Immature natural killer cell (primary cell): ENCODE results near the gene PHF21A. TPM values are rescaled to one million over a fixed set of nuclear protein-coding genes. Genes with fewer than 3 reads are reported as not detected.
"Not testable (repeated sequence)": the region's sequence is repeated elsewhere in the genome, so short reads cannot be mapped to it uniquely, and the experiment has no call there.

Source experiments
- DNase-seq, 3 donors: peaks; one replicate each; pipeline ENCODE4 v3.0.0; 2022; ENCODE audit warnings: mixed read lengths in 1 of 3
- H3K27ac Mint-ChIP-seq, 6 donors: one replicate each; pipeline ENCODE4 v1.8.0; 2020; ENCODE audit warnings: mixed read lengths in 6 of 6, mild to moderate bottlenecking in 5 of 6, inconsistent platforms in 4 of 6, moderate library complexity in 3 of 6
- H3K27me3 Mint-ChIP-seq, 3 donors: one replicate each; pipeline ENCODE4 v1.8.0; 2020 to 2021; ENCODE audit warnings: low read depth in 3 of 3, mild to moderate bottlenecking in 3 of 3, mixed read lengths in 3 of 3, moderate library complexity in 3 of 3, inconsistent platforms in 1 of 3
- H3K36me3 Mint-ChIP-seq, 3 donors: one replicate each; pipeline ENCODE4 v1.8.0; 2020; ENCODE audit warnings: mixed read lengths in 3 of 3, inconsistent platforms in 2 of 3, mild to moderate bottlenecking in 2 of 3
- H3K4me1 Mint-ChIP-seq, 2 donors: one replicate each; pipeline ENCODE4 v1.8.0; 2020; ENCODE audit warnings: inconsistent platforms in 2 of 2, mild to moderate bottlenecking in 2 of 2, mixed read lengths in 2 of 2, moderate library complexity in 1 of 2
- H3K4me3 Mint-ChIP-seq, 5 donors: one replicate each; pipeline ENCODE4 v1.8.0; 2020; ENCODE audit warnings: mild to moderate bottlenecking in 5 of 5, mixed read lengths in 5 of 5, inconsistent platforms in 3 of 5, moderate library complexity in 3 of 5
- H3K9me3 Mint-ChIP-seq, 6 donors: one replicate each; pipeline ENCODE4 v1.8.0; 2020; ENCODE audit warnings: mild to moderate bottlenecking in 6 of 6, mixed read lengths in 6 of 6, inconsistent platforms in 4 of 6, moderate library complexity in 3 of 6
- polyA plus RNA-seq, 3 donors: library from polyadenylated mRNA; unstranded; fragments of 300-500 nt; fragmentation: Illumina TruSeq; gene quantifications; one replicate each; pipeline ENCODE4 v1.2.3, GENCODE V29; 2021

The PHF21A gene
- polyA plus RNA-seq, 3 donors from 2014 or later, result 4.4 to 21.3 (median 5.8) TPM

- not testable (repeated sequence) for H3K36me3 Mint-ChIP-seq, DNase-seq, H3K9me3 Mint-ChIP-seq
- H3K4me1 Mint-ChIP-seq, result peaks cover 64 to 77% of the 10 kb centered on the region in 2 donors
- H3K27ac Mint-ChIP-seq, result peak overlapping the region in 4 of 6 donors; percentile 68 to 75 (median 72)
- H3K4me3 Mint-ChIP-seq, result peak overlapping the region in 3 of 5 donors; percentile 23 to 93 (median 25)
- H3K27me3 Mint-ChIP-seq, result peaks cover 16 to 21% (median 20%) of the 10 kb centered on the region in 3 donors
Observed at GRCh38 chr11:46116712-46117037, 4.6 kb downstream of the PHF21A start.

GRCh38 chr11:46116007-46116711 is 5.1 kb downstream of the PHF21A start:
- H3K9me3 Mint-ChIP-seq, result no peaks in the 10 kb centered on the region
- peaks cover 66 to 77% of the 10 kb centered on the region in 2 donors for H3K4me1 Mint-ChIP-seq

GRCh38 chr11:46114961-46115360 is 6.3 kb downstream of the PHF21A start:
- no peak for DNase-seq
- Mint-ChIP-seq H3K4me1 (peaks cover 65 to 77% of the 10 kb centered on the region in 2 donors), H3K36me3 (no peaks in the 10 kb centered on the region), H3K27me3 (peaks cover 8 to 10% (median 8%) of the 10 kb centered on the region in 3 donors), H3K27ac (peak overlapping the region in 4 of 6 donors; percentile 5 to 80 (median 64)), H3K9me3 (no peaks in the 10 kb centered on the region), H3K4me3 (no peak overlapping the region)

More at GRCh38 chr11:46116007-46116711, 5.1 kb downstream of the PHF21A start:
- H3K4me3 Mint-ChIP-seq, result peak overlapping the region; percentile 7 to 70 (median 23)
- H3K27ac Mint-ChIP-seq, result peak overlapping the region; percentile 63 to 85 (median 78)
- no peaks in the 10 kb centered on the region for H3K36me3 Mint-ChIP-seq
- H3K27me3 Mint-ChIP-seq, result peaks cover 15 to 18% (median 17%) of the 10 kb centered on the region in 3 donors
- no peak for DNase-seq

- Mint-ChIP-seq H3K4me1 (peaks cover 64 to 75% of the 10 kb centered on the region in 2 donors), H3K27me3 (peaks cover 3 to 6% (median 3%) of the 10 kb centered on the region in 3 donors), H3K4me3 (no peak overlapping the region), H3K36me3 (no peaks in the 10 kb centered on the region), H3K27ac (peak overlapping the region in 1 of 6 donors; percentile 58), H3K9me3 (no peaks in the 10 kb centered on the region)
- no peak for DNase-seq
Observed at GRCh38 chr11:46114378-46114777, 6.9 kb downstream of the PHF21A start.

GRCh38 chr11:46112961-46113607 is 8.2 kb downstream of the PHF21A start:
- H3K4me1 Mint-ChIP-seq, result peaks cover 56 to 65% of the 10 kb centered on the region in 2 donors
- no peaks in the 10 kb centered on the region for H3K36me3 Mint-ChIP-seq
- H3K27ac Mint-ChIP-seq, result peak overlapping the region in 3 of 6 donors; percentile 35 to 79 (median 79)

GRCh38 chr11:46108751-46109150 is 12.5 kb downstream of the PHF21A start:
- H3K9me3 Mint-ChIP-seq, result no peaks in the 10 kb centered on the region
- H3K4me3 Mint-ChIP-seq, result no peak overlapping the region
- no peak overlapping the region for H3K27ac Mint-ChIP-seq
- no peak for DNase-seq
- H3K4me1 Mint-ChIP-seq, result peaks cover 44 to 56% of the 10 kb centered on the region in 2 donors
- H3K27me3 Mint-ChIP-seq, result peaks cover 0 to 2% (median 0%) of the 10 kb centered on the region in 3 donors
- H3K36me3 Mint-ChIP-seq, result no peaks in the 10 kb centered on the region

More at GRCh38 chr11:46112961-46113607, 8.2 kb downstream of the PHF21A start:
- Mint-ChIP-seq H3K4me3 (peak overlapping the region in 2 of 5 donors; percentile 22 to 35), H3K27me3 (peaks cover 0 to 3% (median 0%) of the 10 kb centered on the region in 3 donors), H3K9me3 (no peaks in the 10 kb centered on the region)
- DNase-seq, result peak; percentile 51

- DNase-seq, result no peak
- H3K4me3 Mint-ChIP-seq, result no peak overlapping the region
- no peaks in the 10 kb centered on the region for H3K27me3 Mint-ChIP-seq
- H3K36me3 Mint-ChIP-seq, result no peaks in the 10 kb centered on the region
- no peaks in the 10 kb centered on the region for H3K9me3 Mint-ChIP-seq
- no peak overlapping the region for H3K27ac Mint-ChIP-seq
- peaks cover 42 to 53% of the 10 kb centered on the region in 2 donors for H3K4me1 Mint-ChIP-seq
Observed at GRCh38 chr11:46107780-46108179, 13.5 kb downstream of the PHF21A start.

- Mint-ChIP-seq H3K36me3 (no peaks in the 10 kb centered on the region), H3K27ac (peak overlapping the region in 2 of 6 donors; percentile 6 to 37), H3K9me3 (no peaks in the 10 kb centered on the region), H3K27me3 (no peaks in the 10 kb centered on the region), H3K4me1 (peaks cover 42 to 49% of the 10 kb centered on the region in 2 donors), H3K4me3 (no peak overlapping the region)
- DNase-seq, result no peak
Observed at GRCh38 chr11:46107408-46107718, 13.9 kb downstream of the PHF21A start.

GRCh38 chr11:46106530-46107407 is 14.5 kb downstream of the PHF21A start:
- H3K36me3 Mint-ChIP-seq, result no peaks in the 10 kb centered on the region
- no peak for DNase-seq
- peak overlapping the region in 3 of 6 donors; percentile 43 to 61 (median 46) for H3K27ac Mint-ChIP-seq
- H3K27me3 Mint-ChIP-seq, result no peaks in the 10 kb centered on the region
- no peak overlapping the region for H3K4me3 Mint-ChIP-seq
- no peaks in the 10 kb centered on the region for H3K9me3 Mint-ChIP-seq
- peaks cover 39 to 43% of the 10 kb centered on the region in 2 donors for H3K4me1 Mint-ChIP-seq

GRCh38 chr11:46105926-46106325 is 15.3 kb downstream of the PHF21A start:
- peaks cover 41 to 46% of the 10 kb centered on the region in 2 donors for H3K4me1 Mint-ChIP-seq
- H3K4me3 Mint-ChIP-seq, result no peak overlapping the region
- no peaks in the 10 kb centered on the region for H3K27me3 Mint-ChIP-seq
- H3K36me3 Mint-ChIP-seq, result no peaks in the 10 kb centered on the region
- peak overlapping the region in 1 of 6 donors; percentile 21 for H3K27ac Mint-ChIP-seq
- no peaks in the 10 kb centered on the region for H3K9me3 Mint-ChIP-seq
- DNase-seq, result no peak

GRCh38 chr11:46105134-46105628 is 16.1 kb downstream of the PHF21A start:
- Mint-ChIP-seq H3K9me3 (no peaks in the 10 kb centered on the region), H3K4me3 (peak overlapping the region in 1 of 5 donors; percentile 12), H3K36me3 (no peaks in the 10 kb centered on the region), H3K27me3 (no peaks in the 10 kb centered on the region), H3K27ac (peak overlapping the region in 5 of 6 donors; percentile 47 to 81 (median 71)), H3K4me1 (peaks cover 47 to 54% of the 10 kb centered on the region in 2 donors)
- no peak for DNase-seq

- H3K36me3 Mint-ChIP-seq, result no peaks in the 10 kb centered on the region
- DNase-seq, result no peak
- H3K27me3 Mint-ChIP-seq, result no peaks in the 10 kb centered on the region
- H3K4me3 Mint-ChIP-seq, result no peak overlapping the region
- H3K27ac Mint-ChIP-seq, result peak overlapping the region in 3 of 6 donors; percentile 7 to 47 (median 34)
- H3K4me1 Mint-ChIP-seq, result peaks cover 61 to 72% of the 10 kb centered on the region in 2 donors
- H3K9me3 Mint-ChIP-seq, result no peaks in the 10 kb centered on the region
Observed at GRCh38 chr11:46102843-46103242, 18.4 kb downstream of the PHF21A start.

- Mint-ChIP-seq H3K27me3 (no peaks in the 10 kb centered on the region), H3K4me3 (peak overlapping the region; percentile 72 to 82 (median 78)), H3K4me1 (peaks cover 70 to 80% of the 10 kb centered on the region in 2 donors), H3K27ac (peak overlapping the region; percentile 80 to 95 (median 86)), H3K36me3 (peaks cover 0 to 4% (median 0%) of the 10 kb centered on the region in 3 donors), H3K9me3 (no peaks in the 10 kb centered on the region)
- peak; percentile 24 to 33 (median 28) for DNase-seq
Observed at GRCh38 chr11:46100670-46101069, 20.6 kb downstream of the PHF21A start.
